ENCODE measurements around the gene FOSL1. TPM values are rescaled to one million over a fixed set of nuclear protein-coding genes. Genes with fewer than 3 reads are reported as not detected.

Gene FOSL1
- total RNA-seq, 2 experiments from 2014 or later: 0.88 TPM; not detected in 1

GRCh38 chr11:65942531-65942930 lies 42.3 kb upstream of the FOSL1 start:
- BruUV-seq (replicated peaks): no TSS peak
- peaks cover 4% of the 10 kb centered on the region for H3K4me1 ChIP-seq (ENCODE audit: insufficient read depth, low read length, poor library complexity, severe bottlenecking)
- CTCF ChIA-PET (ENCODE audit: unreplicated experiment): no interaction called here
- POLR2A ChIA-PET: no interaction called here
- H3K36me3 ChIP-seq (ENCODE audit: insufficient read depth, low read length): no peaks in the 10 kb centered on the region
- no peak for DNase-seq (ENCODE audit: low spot score)
- no peaks in the 10 kb centered on the region for H4K20me1 ChIP-seq (ENCODE audit: insufficient read depth, low read length)
- no peaks in the 10 kb centered on the region for H3K9me2 ChIP-seq (ENCODE audit: insufficient read depth, low read length)
- H3K27ac ChIP-seq (ENCODE audit: low read depth, low read length, poor library complexity, severe bottlenecking): no peak overlapping the region
- no peak overlapping the region for H3K4me2 ChIP-seq (ENCODE audit: low read length)
- H3K9me3 ChIP-seq (ENCODE audit: low read length): no peaks in the 10 kb centered on the region
- H2AFZ ChIP-seq (ENCODE audit: low read length): no peak overlapping the region
- no peaks in the 10 kb centered on the region for H3K79me2 ChIP-seq (ENCODE audit: insufficient read depth, low read depth, low read length)
- intact Hi-C loops (cut with micrococcal nuclease; ENCODE audit: unreplicated experiment): no loop called here
- H3K4me3 ChIP-seq (ENCODE audit: low read depth, low read length, poor library complexity, severe bottlenecking): no peak overlapping the region
- no peak for TF ChIP-seq EZH2phosphoT487 (IDR thresholded peaks at IDR 0.05; ENCODE audit: borderline replicate concordance, low read depth, low read length)
- TF ChIP-seq CTCF (conservative IDR thresholded peaks at IDR 0.05; ENCODE audit: low read length): no peak

- BruUV-seq (replicated peaks): no TSS peak
- no peaks in the 10 kb centered on the region for H3K9me3 ChIP-seq (ENCODE audit: low read length)
- CTCF ChIA-PET (ENCODE audit: unreplicated experiment): no interaction called here
- no peaks in the 10 kb centered on the region for H3K79me2 ChIP-seq (ENCODE audit: insufficient read depth, low read depth, low read length)
- H3K36me3 ChIP-seq (ENCODE audit: insufficient read depth, low read length): no peaks in the 10 kb centered on the region
- no peak overlapping the region for H3K4me3 ChIP-seq (ENCODE audit: low read depth, low read length, poor library complexity, severe bottlenecking)
- H2AFZ ChIP-seq (ENCODE audit: low read length): no peak overlapping the region
- H4K20me1 ChIP-seq (ENCODE audit: insufficient read depth, low read length): no peaks in the 10 kb centered on the region
- peaks cover 11% of the 10 kb centered on the region for H3K4me1 ChIP-seq (ENCODE audit: insufficient read depth, low read length, poor library complexity, severe bottlenecking)
- TF ChIP-seq EZH2phosphoT487 (IDR thresholded peaks at IDR 0.05; ENCODE audit: borderline replicate concordance, low read depth, low read length) (no peak), CTCF (conservative IDR thresholded peaks at IDR 0.05; ENCODE audit: low read length) (no peak)
- H3K27ac ChIP-seq (ENCODE audit: low read depth, low read length, poor library complexity, severe bottlenecking): no peak overlapping the region
- intact Hi-C loops (cut with micrococcal nuclease; ENCODE audit: unreplicated experiment): no loop called here
- POLR2A ChIA-PET: no interaction called here
- no peak overlapping the region for H3K4me2 ChIP-seq (ENCODE audit: low read length)
- DNase-seq (ENCODE audit: low spot score): no peak
- H3K9me2 ChIP-seq (ENCODE audit: insufficient read depth, low read length): no peaks in the 10 kb centered on the region
Measured at GRCh38 chr11:65941720-65942310, 41.6 kb upstream of the FOSL1 start.

GRCh38 chr11:65937766-65938165 lies 37.6 kb upstream of the FOSL1 start:
- ChIA-PET POLR2A (no interaction called here), CTCF (ENCODE audit: unreplicated experiment) (interaction anchor here (0.9 kb wide), 1 partner anchor 53 kb away, joined by 3 read pairs; no protein-coding TSS in a partner anchor)
- Histone ChIP-seq H3K27ac (ENCODE audit: low read depth, low read length, poor library complexity, severe bottlenecking) (no peak overlapping the region), H3K9me3 (ENCODE audit: low read length) (no peaks in the 10 kb centered on the region), H3K4me3 (ENCODE audit: low read depth, low read length, poor library complexity, severe bottlenecking) (no peak overlapping the region), H2AFZ (ENCODE audit: low read length) (no peak overlapping the region), H3K4me2 (ENCODE audit: low read length) (no peak overlapping the region), H3K9me2 (ENCODE audit: insufficient read depth, low read length) (no peaks in the 10 kb centered on the region), H3K4me1 (ENCODE audit: insufficient read depth, low read length, poor library complexity, severe bottlenecking) (peaks cover 7% of the 10 kb centered on the region), H3K79me2 (ENCODE audit: insufficient read depth, low read depth, low read length) (no peaks in the 10 kb centered on the region), H3K36me3 (ENCODE audit: insufficient read depth, low read length) (no peaks in the 10 kb centered on the region), H4K20me1 (ENCODE audit: insufficient read depth, low read length) (no peaks in the 10 kb centered on the region)
- TF ChIP-seq CTCF (conservative IDR thresholded peaks at IDR 0.05; ENCODE audit: low read length) (no peak), EZH2phosphoT487 (IDR thresholded peaks at IDR 0.05; ENCODE audit: borderline replicate concordance, low read depth, low read length) (no peak)
- intact Hi-C loops (cut with micrococcal nuclease; ENCODE audit: unreplicated experiment): no loop called here
- BruUV-seq (replicated peaks): no TSS peak
- no peak for DNase-seq (ENCODE audit: low spot score)

All from OCI-LY7 (cell line).